Caco-2 (cell line): ENCODE results near the gene GNGT2. TPM values are rescaled to one million over a fixed set of nuclear protein-coding genes. Genes with fewer than 3 reads are reported as not detected.

Experiments used
- BruUV-seq: library from RNA; stranded (reverse); fragments of 400-500 nt; replicated peaks from 2 replicates; lab custom pipeline; 2021; lab: Mats Ljungman, UMichigan
- CTCF ChIA-PET: fragments of 300-600 bp; sonication (Branson Sonifier 250); formaldehyde crosslinking; loops from one replicate; lab custom pipeline; 2022; ENCODE audit warnings: antibody characterized with exemption; lab: Charles Lee
- POLR2A ChIA-PET: fragments of 300-600 bp; sonication (Branson Sonifier 250); formaldehyde crosslinking; loops from one replicate; lab custom pipeline; 2022; ENCODE audit warnings: antibody characterized with exemption; lab: Charles Lee
- DNase-seq, 2 experiments: peaks; one replicate each; pipeline versions ENCODE4 v3.0.0 to v3.0.0-alpha.2; 2020 to 2022
- H3K27me3 ChIP-seq: replicated peaks from 2 replicates; pipeline ENCODE4 v1.6.0; 2011; ENCODE audit warnings: low read length; ENCODE audit not compliant: control insufficient read depth, insufficient read depth
- H3K36me3 ChIP-seq: 2 replicates; pipeline ENCODE4 v1.5.1; 2011; ENCODE audit warnings: low read length; ENCODE audit not compliant: control insufficient read depth, insufficient read depth
- H3K4me1 ChIP-seq: fragments of 250-450 bp; sonication (Bioruptor Pico); 2 replicates; pipeline ENCODE4 v1.5.1; 2020; ENCODE audit warnings: mild to moderate bottlenecking
- H3K4me3 ChIP-seq: 2 replicates; pipeline ENCODE4 v1.5.1; 2011; ENCODE audit warnings: low read depth, mild to moderate bottlenecking, control low read depth, low read length
- H3K9me3 ChIP-seq: fragments of 250-450 bp; sonication (Bioruptor Pico); 2 replicates; pipeline ENCODE4 v1.5.1; 2020; ENCODE audit warnings: mild to moderate bottlenecking, moderate library complexity
- H3K27ac Mint-ChIP-seq: one replicate; pipeline ENCODE4 v1.8.0; 2022; ENCODE audit warnings: mixed read lengths; ENCODE audit not compliant: unreplicated experiment
- H3K27me3 Mint-ChIP-seq: one replicate; pipeline ENCODE4 v1.8.0; 2022; ENCODE audit warnings: mixed read lengths; ENCODE audit not compliant: insufficient read depth, unreplicated experiment
- H3K36me3 Mint-ChIP-seq: one replicate; pipeline ENCODE4 v1.8.0; 2022; ENCODE audit warnings: mild to moderate bottlenecking, mixed read lengths; ENCODE audit not compliant: insufficient read depth, unreplicated experiment
- H3K4me1 Mint-ChIP-seq: one replicate; pipeline ENCODE4 v1.8.0; 2022; ENCODE audit warnings: low read depth, mixed read lengths; ENCODE audit not compliant: unreplicated experiment
- H3K4me3 Mint-ChIP-seq: one replicate; pipeline ENCODE4 v1.8.0; 2022; ENCODE audit warnings: mild to moderate bottlenecking, moderate library complexity, mixed read lengths; ENCODE audit not compliant: unreplicated experiment
- H3K9me3 Mint-ChIP-seq: one replicate; pipeline ENCODE4 v1.8.0; 2022; ENCODE audit warnings: mixed read lengths; ENCODE audit not compliant: unreplicated experiment
- CTCF ChIP-seq, 2 experiments: fragments of 200-600 bp in 1 of 2; IDR thresholded peaks; 1 replicate in 1 of 2; 2 replicates in 1 of 2; pipeline versions ENCODE4 v1.5.1 to v1.8.0; 2011 to 2022; ENCODE audit warnings: antibody characterized with exemption in 1 of 2, control low read depth in 1 of 2, inconsistent platforms in 1 of 2, low read depth in 1 of 2, low read length in 1 of 2, mild to moderate bottlenecking in 1 of 2, moderate library complexity in 1 of 2; ENCODE audit not compliant: insufficient read depth in 1 of 2, severe bottlenecking in 1 of 2, unreplicated experiment in 1 of 2
- intact Hi-C: fragments of 100-400 bp; cut with micrococcal nuclease; formaldehyde crosslinking; loops from one replicate; pipeline ENCODE4 v1.10.0; 2022; ENCODE audit not compliant: unreplicated experiment
- total RNA-seq: library from RNA; stranded (reverse); gene quantifications from 2 replicates; pipeline ENCODE4 v1.2.3, GENCODE V29; 2022

The GNGT2 gene
- total RNA-seq, 1 experiment from 2014 or later, result not detected

GRCh38 chr17:49168706-49169105 is 41.7 kb downstream of the GNGT2 start:
- Histone ChIP-seq H3K4me3 (no peak overlapping the region), H3K4me1 (no peaks in the 10 kb centered on the region), H3K27me3 (no peaks in the 10 kb centered on the region), H3K9me3 (peaks cover 33% of the 10 kb centered on the region), H3K36me3 (no peaks in the 10 kb centered on the region)
- intact Hi-C loops, result no loop called here
- DNase-seq, result no peak
- ChIA-PET POLR2A (no interaction called here), CTCF (interaction anchor here (0.5 kb wide), 1 partner anchor 1031 kb away, joined by 6 read pairs; no protein-coding TSS in a partner anchor)
- Mint-ChIP-seq H3K36me3 (no peaks in the 10 kb centered on the region), H3K9me3 (peaks cover 36% of the 10 kb centered on the region), H3K27me3 (peaks cover 12% of the 10 kb centered on the region), H3K27ac (no peak overlapping the region), H3K4me1 (no peaks in the 10 kb centered on the region), H3K4me3 (no peak overlapping the region)
- TF ChIP-seq CTCF (IDR thresholded peaks at IDR 0.05; ENCODE audit: insufficient read depth in 1 of 2, low read depth in 1 of 2, low read length in 1 of 2, severe bottlenecking in 1 of 2, unreplicated experiment in 1 of 2), result no peak
- BruUV-seq, result no TSS peak

GRCh38 chr17:49165143-49165542 is 45.2 kb downstream of the GNGT2 start:
- Mint-ChIP-seq H3K27me3 (peaks cover 12% of the 10 kb centered on the region), H3K36me3 (no peaks in the 10 kb centered on the region), H3K4me1 (no peaks in the 10 kb centered on the region), H3K4me3 (no peak overlapping the region), H3K27ac (no peak overlapping the region), H3K9me3 (peaks cover 14% of the 10 kb centered on the region)
- TF ChIP-seq CTCF (IDR thresholded peaks at IDR 0.05; ENCODE audit: insufficient read depth in 1 of 2, low read depth in 1 of 2, low read length in 1 of 2, severe bottlenecking in 1 of 2, unreplicated experiment in 1 of 2), result no peak
- Histone ChIP-seq H3K9me3 (peaks cover 10% of the 10 kb centered on the region), H3K27me3 (no peaks in the 10 kb centered on the region), H3K4me3 (no peak overlapping the region), H3K4me1 (peaks cover 4% of the 10 kb centered on the region; the same call in 1 of the 2 replicates), H3K36me3 (no peaks in the 10 kb centered on the region)
- BruUV-seq, result no TSS peak
- POLR2A ChIA-PET, result no interaction called here
- CTCF ChIA-PET, result no interaction called here
- intact Hi-C loops, result no loop called here
- no peak for DNase-seq

GRCh38 chr17:49162866-49163265 is 47.5 kb downstream of the GNGT2 start:
- BruUV-seq, result no TSS peak
- ChIA-PET CTCF (no interaction called here), POLR2A (no interaction called here)
- peaks cover 10% of the 10 kb centered on the region for H3K4me1 Mint-ChIP-seq
- no peak overlapping the region for H3K27ac Mint-ChIP-seq
- no peak overlapping the region for H3K4me3 ChIP-seq
- H3K36me3 ChIP-seq, result no peaks in the 10 kb centered on the region
- DNase-seq, result no peak
- H3K9me3 ChIP-seq, result no peaks in the 10 kb centered on the region
- H3K4me3 Mint-ChIP-seq, result no peak overlapping the region
- no peak for TF ChIP-seq CTCF (IDR thresholded peaks at IDR 0.05; ENCODE audit: insufficient read depth in 1 of 2, low read depth in 1 of 2, low read length in 1 of 2, severe bottlenecking in 1 of 2, unreplicated experiment in 1 of 2)
- H3K27me3 Mint-ChIP-seq, result peaks cover 8% of the 10 kb centered on the region
- no peaks in the 10 kb centered on the region for H3K27me3 ChIP-seq
- H3K4me1 ChIP-seq, result peaks cover 7% of the 10 kb centered on the region
- H3K36me3 Mint-ChIP-seq, result no peaks in the 10 kb centered on the region
- intact Hi-C loops, result no loop called here
- H3K9me3 Mint-ChIP-seq, result no peaks in the 10 kb centered on the region
